AG09309 (cell line): ENCODE results near the gene TSPAN18.

Source experiments
- DNase-seq: peaks from one replicate; pipeline ENCODE4 v3.0.0-alpha.2; 2010; ENCODE audit warnings: low read depth
- H3K4me3 ChIP-seq: 2 replicates; pipeline ENCODE4 v1.5.1; 2011; ENCODE audit warnings: mild to moderate bottlenecking, low read depth, low read length, moderate library complexity; ENCODE audit not compliant: control insufficient read depth
- TF ChIP-seq, protein P1 (sequence below): IDR thresholded peaks from 2 replicates; pipeline ENCODE4 v1.5.1; 2011; ENCODE audit warnings: mild to moderate bottlenecking, low read depth, low read length, inconsistent platforms; ENCODE audit not compliant: insufficient read depth, control insufficient read depth; ENCODE audit errors: missing control alignments

TSPAN18 gene

GRCh38 chr11:44899959-44900358 is 173.2 kb downstream of the TSPAN18 start:
- no peak overlapping the region for H3K4me3 ChIP-seq
- TF ChIP-seq, protein P1, sequence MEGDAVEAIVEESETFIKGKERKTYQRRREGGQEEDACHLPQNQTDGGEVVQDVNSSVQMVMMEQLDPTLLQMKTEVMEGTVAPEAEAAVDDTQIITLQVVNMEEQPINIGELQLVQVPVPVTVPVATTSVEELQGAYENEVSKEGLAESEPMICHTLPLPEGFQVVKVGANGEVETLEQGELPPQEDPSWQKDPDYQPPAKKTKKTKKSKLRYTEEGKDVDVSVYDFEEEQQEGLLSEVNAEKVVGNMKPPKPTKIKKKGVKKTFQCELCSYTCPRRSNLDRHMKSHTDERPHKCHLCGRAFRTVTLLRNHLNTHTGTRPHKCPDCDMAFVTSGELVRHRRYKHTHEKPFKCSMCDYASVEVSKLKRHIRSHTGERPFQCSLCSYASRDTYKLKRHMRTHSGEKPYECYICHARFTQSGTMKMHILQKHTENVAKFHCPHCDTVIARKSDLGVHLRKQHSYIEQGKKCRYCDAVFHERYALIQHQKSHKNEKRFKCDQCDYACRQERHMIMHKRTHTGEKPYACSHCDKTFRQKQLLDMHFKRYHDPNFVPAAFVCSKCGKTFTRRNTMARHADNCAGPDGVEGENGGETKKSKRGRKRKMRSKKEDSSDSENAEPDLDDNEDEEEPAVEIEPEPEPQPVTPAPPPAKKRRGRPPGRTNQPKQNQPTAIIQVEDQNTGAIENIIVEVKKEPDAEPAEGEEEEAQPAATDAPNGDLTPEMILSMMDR: no peak
- peak; percentile 13 for DNase-seq

DNA sequence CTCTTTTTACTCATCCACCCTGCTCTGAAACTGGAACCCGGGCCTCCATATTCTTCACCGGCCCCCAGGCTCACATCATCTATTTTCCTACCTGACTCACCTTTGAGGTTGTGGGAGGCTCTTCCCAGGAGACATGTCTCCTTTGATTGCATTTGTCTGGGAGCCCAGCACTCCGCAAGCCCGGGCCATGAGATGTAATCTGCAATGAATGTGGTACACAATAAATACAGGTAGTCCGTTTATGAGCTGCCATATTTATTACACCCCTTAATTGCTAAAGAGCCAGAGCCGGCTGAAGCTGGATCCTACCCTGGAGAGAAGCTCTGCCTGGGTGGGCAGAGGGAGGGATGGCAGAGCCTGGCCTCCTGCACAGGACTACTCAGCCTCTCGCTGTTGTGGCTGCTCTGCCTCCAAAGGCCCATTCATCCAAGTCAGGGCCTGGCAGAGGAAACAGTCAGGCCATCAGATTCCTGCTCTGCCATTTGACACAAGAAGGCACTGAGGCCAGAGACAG is 174.4 kb downstream of the TSPAN18 start:
- TF ChIP-seq, protein P1: no peak
- DNase-seq: no peak
- H3K4me3 ChIP-seq: no peak overlapping the region

GRCh38 chr11:44901786-44902185 is 175.0 kb downstream of the TSPAN18 start:
- no peak for DNase-seq
- TF ChIP-seq, protein P1: no peak
- H3K4me3 ChIP-seq: no peak overlapping the region

DNA sequence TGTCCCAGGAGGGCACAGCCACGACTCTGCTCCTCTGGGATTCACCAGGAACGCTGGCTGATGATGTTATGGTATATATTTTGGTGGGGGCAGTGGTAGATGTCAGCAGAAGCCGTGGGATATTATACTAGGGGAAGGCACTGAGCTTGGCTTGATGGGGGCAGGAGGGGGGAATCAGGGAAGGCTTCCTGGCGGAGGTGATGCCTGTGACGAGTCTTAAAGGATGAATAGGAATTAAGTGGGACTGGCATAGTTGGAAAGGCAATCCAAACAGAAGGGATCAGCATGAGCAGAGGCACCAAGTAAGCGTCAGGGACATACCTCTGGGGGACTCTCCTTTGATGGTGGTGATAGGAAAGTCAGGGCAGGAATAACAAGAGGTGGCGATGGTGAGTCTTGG is 176.3 kb downstream of the TSPAN18 start:
- DNase-seq: no peak
- no peak overlapping the region for H3K4me3 ChIP-seq
- TF ChIP-seq, protein P1: no peak

DNA sequence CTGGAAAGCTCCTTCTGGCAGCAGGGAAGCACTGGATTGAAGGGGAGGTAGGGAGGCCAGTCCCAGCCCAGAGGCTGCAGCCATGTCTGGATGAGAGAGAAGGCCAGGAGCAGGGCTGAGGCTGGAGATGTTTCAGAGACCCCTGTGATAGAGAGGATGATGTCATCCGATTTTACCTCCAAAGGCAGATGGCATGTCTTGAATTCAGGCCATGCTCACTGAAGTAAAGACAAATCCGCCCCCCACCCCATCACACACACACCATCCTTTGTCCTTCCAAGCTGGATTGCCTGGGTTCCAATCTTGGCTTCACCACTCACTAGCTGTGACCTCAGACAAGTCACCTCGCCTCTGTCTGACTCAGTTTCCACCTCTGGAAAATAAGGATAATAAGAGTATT is 176.8 kb downstream of the TSPAN18 start:
- no peak overlapping the region for H3K4me3 ChIP-seq
- TF ChIP-seq, protein P1: no peak
- DNase-seq: no peak

DNA sequence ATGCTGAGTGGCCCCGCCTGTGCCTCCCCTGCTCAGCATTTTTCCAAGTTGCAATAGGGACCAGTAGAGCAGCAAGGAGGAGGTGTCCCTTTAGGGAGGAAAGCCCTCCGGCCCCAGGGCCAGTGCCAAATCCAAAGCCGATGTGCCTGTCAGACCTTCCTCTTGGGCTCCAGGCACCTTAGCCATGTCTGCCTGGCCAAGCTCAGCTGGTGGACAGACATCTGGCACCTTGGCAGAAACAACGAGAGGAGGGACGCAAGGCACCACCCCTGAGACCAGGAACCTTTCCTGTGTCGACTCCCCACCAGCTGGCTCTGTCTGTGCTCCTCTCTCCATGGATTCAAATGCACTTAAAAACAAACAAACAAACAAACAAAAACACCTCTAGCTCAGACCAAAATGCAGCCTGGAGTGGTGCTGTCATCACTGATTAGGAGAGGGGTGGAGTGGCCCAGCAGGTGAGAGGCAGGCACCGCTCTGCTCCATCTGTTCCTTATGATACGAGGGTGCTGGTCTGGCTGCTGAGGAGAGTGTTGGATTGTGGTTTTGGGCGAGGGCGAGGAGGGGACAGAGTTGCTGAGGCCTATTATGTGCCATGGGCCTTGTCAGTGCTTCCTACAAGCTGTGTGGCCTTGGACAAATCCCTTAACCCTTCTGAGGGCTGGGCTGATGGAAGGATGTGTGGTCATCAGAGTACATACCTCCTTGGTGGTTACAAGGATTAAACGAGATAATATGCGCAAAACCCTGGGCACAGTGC is 177.7 kb downstream of the TSPAN18 start:
- TF ChIP-seq, protein P1: no peak
- no peak for DNase-seq
- no peak overlapping the region for H3K4me3 ChIP-seq
